CD4-positive, alpha-beta T cell (primary cell): Measurements from ENCODE around the gene PSMD9. TPM values are rescaled to one million over a fixed set of nuclear protein-coding genes. Genes with fewer than 3 reads are reported as not detected.
A peak's percentile ranks its signal among the peaks of the same experiment; 100 is the strongest.

ENCODE experiments used
- ATAC-seq: fragments of 200-7000 bp; cut with Tn5 transposase; one replicate; pipeline ENCODE4 v1.10.0; 2022; ENCODE audit warnings: mild to moderate bottlenecking; ENCODE audit not compliant: poor library complexity
- CTCF ChIA-PET: fragments of 350-600 bp; sonication (Branson Sonifier 250); formaldehyde crosslinking; loops from one replicate; lab custom pipeline; 2021; ENCODE audit warnings: antibody characterized with exemption, inconsistent platforms; lab: Charles Lee
- POLR2A ChIA-PET: fragments of 350-600 bp; sonication (Branson Sonifier 250); formaldehyde crosslinking; loops from one replicate; lab custom pipeline; 2021; ENCODE audit warnings: antibody characterized with exemption, inconsistent platforms; lab: Charles Lee
- DNase-seq, 14 experiments: peaks; one replicate each; pipeline ENCODE4 v3.0.0-alpha.2; 2013 to 2020; ENCODE audit warnings: mixed read lengths in 2 of 14
- H3K27ac ChIP-seq, 2 donors: one replicate each; pipeline versions ENCODE4 v1.5.1 to v1.7.0; 2013; ENCODE audit warnings: low read length in 2 of 2, low read depth in 1 of 2, mild to moderate bottlenecking in 1 of 2
- H3K27me3 ChIP-seq, 2 experiments: 1 replicate in 1 of 2; 2 replicates in 1 of 2; pipeline versions ENCODE4 v1.6.1 to v1.7.0; 2013; ENCODE audit warnings: low read length in 2 of 2, control low read depth in 1 of 2, mild to moderate bottlenecking in 1 of 2, moderate library complexity in 1 of 2; ENCODE audit not compliant: insufficient read depth in 2 of 2, control insufficient read depth in 1 of 2
- H3K36me3 ChIP-seq: one replicate; pipeline ENCODE4 v1.6.1; 2013; ENCODE audit warnings: low read length, control low read depth; ENCODE audit not compliant: insufficient read depth
- H3K4me1 ChIP-seq: one replicate; pipeline ENCODE4 v1.6.1; 2013; ENCODE audit warnings: low read length, control low read depth; ENCODE audit not compliant: insufficient read depth
- H3K4me3 ChIP-seq: one replicate; pipeline ENCODE4 v1.5.1; 2013; ENCODE audit warnings: mild to moderate bottlenecking, low read length, moderate library complexity
- H3K9me3 ChIP-seq, 2 experiments: 1 replicate in 1 of 2; 2 replicates in 1 of 2; pipeline versions ENCODE4 v1.6.1 to v1.7.0; 2013; ENCODE audit warnings: low read length in 2 of 2, mild to moderate bottlenecking in 2 of 2, control low read depth in 1 of 2, moderate library complexity in 1 of 2; ENCODE audit not compliant: control insufficient read depth in 1 of 2, insufficient read depth in 1 of 2
- H3K27ac Mint-ChIP-seq: one replicate; pipeline ENCODE4 v1.8.0; 2020; ENCODE audit warnings: mixed read lengths
- H3K27me3 Mint-ChIP-seq: one replicate; pipeline ENCODE4 v1.8.0; 2021; ENCODE audit warnings: mixed read lengths
- H3K36me3 Mint-ChIP-seq: one replicate; pipeline ENCODE4 v1.8.0; 2021; ENCODE audit warnings: low read depth, mixed read lengths
- H3K4me1 Mint-ChIP-seq: one replicate; pipeline ENCODE4 v1.8.0; 2021; ENCODE audit warnings: low read depth, mixed read lengths
- H3K4me3 Mint-ChIP-seq: one replicate; pipeline ENCODE4 v1.8.0; 2020; ENCODE audit warnings: mild to moderate bottlenecking, mixed read lengths
- H3K9me3 Mint-ChIP-seq: one replicate; pipeline ENCODE4 v1.8.0; 2020; ENCODE audit warnings: mixed read lengths
- intact Hi-C, 2 experiments: fragments of 100-400 bp; cut with DNase I in 1 of 2; cut with micrococcal nuclease in 1 of 2; formaldehyde crosslinking; loops; one replicate each; pipeline versions ENCODE4 v1.15.1 to v1.9.0; 2023 to 2025; cut with DNase I, micrococcal nuclease
- total RNA-seq, 174 experiments: library from RNA in 2 of 174; stranded (reverse) in 2 of 174; gene quantifications; one replicate each; pipeline ENCODE4 v1.2.3 and lab custom pipeline; 2021 to 2026
- TF ChIP-seq, protein P1 (sequence below): fragments of 200-600 bp; IDR thresholded peaks from one replicate; pipeline ENCODE4 v1.8.0; 2022; ENCODE audit warnings: antibody characterized with exemption, mild to moderate bottlenecking

PSMD9 gene
- total RNA-seq, 2 experiments from 2014 or later: 29.5 to 31.8 TPM

DNA sequence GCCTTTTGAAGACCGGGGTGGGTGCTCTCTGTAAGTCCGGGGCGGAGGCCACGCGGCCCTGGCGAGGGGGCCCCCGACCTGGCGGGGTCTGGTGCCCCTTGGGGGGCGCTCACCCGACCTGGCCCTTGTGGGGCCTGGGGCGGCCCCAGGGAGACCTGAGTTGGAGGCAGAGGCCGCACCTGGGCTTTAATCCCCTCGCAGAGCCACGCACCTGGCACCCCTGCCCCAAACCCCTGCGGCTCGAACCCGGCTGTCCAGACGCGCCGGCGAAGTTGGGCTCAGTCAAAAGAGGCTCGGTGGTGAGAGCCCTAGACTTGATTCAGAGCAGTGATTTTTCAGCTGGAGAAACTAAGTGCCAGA is 30.1 kb downstream of the PSMD9 start:
- peak in 1 of 14 experiments; percentile 2 for DNase-seq
- CTCF ChIA-PET: interaction anchor here (0.6 to 1.7 kb wide), 10 partner anchors 11 to 303 kb away, joined by 3 to 9 read pairs (median 4); partner anchors contain the start of genes BCL7A and PSMD9
- no peaks in the 10 kb centered on the region for H3K27me3 Mint-ChIP-seq

DNA sequence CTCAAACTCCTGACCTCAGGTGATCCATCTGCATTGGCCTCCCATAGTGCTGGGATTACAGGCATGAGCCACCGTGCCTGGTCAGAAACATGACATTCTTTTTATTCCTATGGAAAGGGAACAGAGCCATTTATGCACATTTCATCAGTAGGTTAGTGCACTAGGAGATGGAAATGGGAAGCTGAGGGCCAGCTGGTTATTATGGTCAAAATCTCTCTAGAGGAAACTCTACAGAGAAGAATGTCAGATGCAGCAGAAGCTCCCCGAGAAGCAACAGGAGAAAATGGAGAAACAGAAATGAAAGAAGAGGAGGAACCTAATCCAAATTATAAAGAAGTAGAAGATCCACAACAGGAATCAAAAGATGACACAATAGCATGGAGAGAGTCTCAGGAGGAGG is 32.5 kb downstream of the PSMD9 start:
- DNase-seq: no peak
- no peaks in the 10 kb centered on the region for H3K9me3 ChIP-seq
- peaks cover 19% of the 10 kb centered on the region for H3K36me3 Mint-ChIP-seq
- no peak overlapping the region for H3K27ac ChIP-seq
- ChIA-PET POLR2A (no interaction called here), CTCF (no interaction called here)
- ATAC-seq: no peak
- peaks cover 11% of the 10 kb centered on the region for H3K36me3 ChIP-seq
- H3K27me3 ChIP-seq: no peaks in the 10 kb centered on the region
- H3K27me3 Mint-ChIP-seq: no peaks in the 10 kb centered on the region
- H3K27ac Mint-ChIP-seq: no peak overlapping the region
- no peak overlapping the region for H3K4me3 ChIP-seq
- TF ChIP-seq, protein P1, sequence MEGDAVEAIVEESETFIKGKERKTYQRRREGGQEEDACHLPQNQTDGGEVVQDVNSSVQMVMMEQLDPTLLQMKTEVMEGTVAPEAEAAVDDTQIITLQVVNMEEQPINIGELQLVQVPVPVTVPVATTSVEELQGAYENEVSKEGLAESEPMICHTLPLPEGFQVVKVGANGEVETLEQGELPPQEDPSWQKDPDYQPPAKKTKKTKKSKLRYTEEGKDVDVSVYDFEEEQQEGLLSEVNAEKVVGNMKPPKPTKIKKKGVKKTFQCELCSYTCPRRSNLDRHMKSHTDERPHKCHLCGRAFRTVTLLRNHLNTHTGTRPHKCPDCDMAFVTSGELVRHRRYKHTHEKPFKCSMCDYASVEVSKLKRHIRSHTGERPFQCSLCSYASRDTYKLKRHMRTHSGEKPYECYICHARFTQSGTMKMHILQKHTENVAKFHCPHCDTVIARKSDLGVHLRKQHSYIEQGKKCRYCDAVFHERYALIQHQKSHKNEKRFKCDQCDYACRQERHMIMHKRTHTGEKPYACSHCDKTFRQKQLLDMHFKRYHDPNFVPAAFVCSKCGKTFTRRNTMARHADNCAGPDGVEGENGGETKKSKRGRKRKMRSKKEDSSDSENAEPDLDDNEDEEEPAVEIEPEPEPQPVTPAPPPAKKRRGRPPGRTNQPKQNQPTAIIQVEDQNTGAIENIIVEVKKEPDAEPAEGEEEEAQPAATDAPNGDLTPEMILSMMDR: no peak
- peaks cover 14% of the 10 kb centered on the region for H3K4me1 ChIP-seq
- H3K4me3 Mint-ChIP-seq: no peak overlapping the region
- H3K4me1 Mint-ChIP-seq: peaks cover 8% of the 10 kb centered on the region
- no peaks in the 10 kb centered on the region for H3K9me3 Mint-ChIP-seq
- intact Hi-C loops: no loop called here

More for the DNA sequence above, 30.1 kb downstream of the PSMD9 start:
- no peak for ATAC-seq
- Histone ChIP-seq H3K36me3 (peaks cover 27% of the 10 kb centered on the region), H3K4me3 (peak overlapping the region; percentile 51), H3K4me1 (peaks cover 14% of the 10 kb centered on the region), H3K9me3 (no peaks in the 10 kb centered on the region), H3K27me3 (no peaks in the 10 kb centered on the region), H3K27ac (peak overlapping the region; percentile 46 to 69)
- intact Hi-C loops: loop anchor here (1.0 to 5.0 kb wide), 7 partner anchors 102 to 349 kb away; partner anchors contain the start of genes BCL7A (in 1 of the 2) and VPS33A (in 1 of the 2)
- POLR2A ChIA-PET: interaction anchor here (0.6 to 1.6 kb wide), 8 partner anchors 30 to 348 kb away, joined by 3 to 9 read pairs (median 4); partner anchors contain the start of genes BCL7A, DIABLO, PSMD9 and VPS33A
- Mint-ChIP-seq H3K4me1 (peaks cover 8% of the 10 kb centered on the region), H3K4me3 (no peak overlapping the region), H3K27ac (peak overlapping the region; percentile 80), H3K36me3 (peaks cover 28% of the 10 kb centered on the region), H3K9me3 (no peaks in the 10 kb centered on the region)
- TF ChIP-seq, protein P1: no peak

DNA sequence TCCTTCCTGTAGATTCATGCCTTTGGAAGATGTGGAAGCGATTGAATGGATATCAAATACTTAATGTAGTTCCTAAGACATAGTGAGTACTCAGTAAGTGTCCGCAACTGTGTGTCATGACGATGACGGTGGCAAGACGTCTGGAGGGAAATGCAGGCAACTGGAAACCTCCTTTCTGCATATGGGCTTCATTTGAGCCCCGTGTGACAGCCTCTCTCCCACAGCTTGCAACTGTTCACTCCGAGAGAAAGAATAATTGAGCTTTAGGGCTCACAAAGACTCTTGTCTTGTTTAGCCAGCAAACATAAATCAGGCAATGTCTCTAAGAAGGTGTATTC is 36.7 kb downstream of the PSMD9 start:
- H3K27ac ChIP-seq: no peak overlapping the region
- no peaks in the 10 kb centered on the region for H3K9me3 ChIP-seq
- H3K4me3 ChIP-seq: no peak overlapping the region
- Mint-ChIP-seq H3K4me1 (no peaks in the 10 kb centered on the region), H3K27ac (no peak overlapping the region), H3K27me3 (no peaks in the 10 kb centered on the region), H3K4me3 (no peak overlapping the region), H3K9me3 (no peaks in the 10 kb centered on the region), H3K36me3 (no peaks in the 10 kb centered on the region)
- H3K36me3 ChIP-seq: no peaks in the 10 kb centered on the region
- intact Hi-C loops: no loop called here
- TF ChIP-seq, protein P1: no peak
- H3K4me1 ChIP-seq: no peaks in the 10 kb centered on the region
- ATAC-seq (no peak), DNase-seq (no peak)
- CTCF ChIA-PET: no interaction called here
- no peaks in the 10 kb centered on the region for H3K27me3 ChIP-seq
- POLR2A ChIA-PET: no interaction called here
